GM21526 (cell line): ENCODE measurements around the gene LCE3E.

Experiments
- ATAC-seq: cut with Tn5 transposase; IDR thresholded peaks from one replicate; pipeline ENCODE4 v1.9.1; 2021; ENCODE audit warnings: moderate library complexity; ENCODE audit not compliant: unreplicated experiment, low FRiP score

The LCE3E gene

GRCh38 chr1:152517237-152517811, 49.3 kb downstream of the LCE3E start:
- no peak for ATAC-seq

DNA sequence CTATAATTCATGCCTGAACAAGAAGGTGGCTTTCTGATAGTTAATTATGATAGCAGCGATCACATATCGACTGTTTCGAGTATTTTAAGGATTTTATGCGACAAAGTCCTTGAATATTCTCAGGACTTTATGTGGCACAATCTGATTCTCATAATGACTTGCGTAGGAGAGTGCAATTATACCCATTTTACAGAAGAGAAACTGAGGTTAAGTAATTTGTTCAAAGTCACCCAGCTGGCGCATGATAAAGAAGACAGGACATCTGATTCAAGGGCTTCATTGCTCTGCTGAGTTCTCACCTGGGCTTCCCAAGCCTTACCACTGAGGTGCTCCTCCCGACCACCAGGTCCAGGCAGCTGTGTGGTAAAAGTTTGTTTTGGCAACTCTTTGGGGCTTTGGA, 50.5 kb downstream of the LCE3E start:
- no peak for ATAC-seq
